ENCODE measurements around the gene ENG. TPM values are rescaled to one million over a fixed set of nuclear protein-coding genes. Genes with fewer than 3 reads are reported as not detected.

ENG gene
- total RNA-seq, 4 donors from 2014 or later = 45.6 to 115 (median 51.1) TPM

GRCh38 chr9:127875306-127875966 lies 21.0 kb upstream of the ENG start:
- Histone ChIP-seq H3K27me3 (no peaks in the 10 kb centered on the region), H3K4me3 (replicated peaks in 1 of 3) (no peak overlapping the region), H3K27ac (peak overlapping the region in 2 of 3 donors; percentile 44 to 74), H3K9me3 (no peaks in the 10 kb centered on the region), H3K36me3 (peaks cover 0 to 10% of the 10 kb centered on the region in 2 donors), H3K4me1 (peaks cover 43 to 44% of the 10 kb centered on the region in 2 donors)
- TF ChIP-seq CTCF (IDR thresholded peaks at IDR 0.05) (no peak), POLR2A (IDR thresholded peaks at IDR 0.05) (no peak)
- 78 to 79% methylated on average over 10 of the region's 10 CpGs for WGBS, 2 donors
- intact Hi-C loops (cut with DNase I) = no loop called here
- no peak for DNase-seq

GRCh38 chr9:127874301-127875221 lies 20.1 kb upstream of the ENG start:
- peak overlapping the region in 2 of 3 donors; percentile 38 to 49 for H3K27ac ChIP-seq
- H3K9me3 ChIP-seq = no peaks in the 10 kb centered on the region
- intact Hi-C loops (cut with DNase I) = loop anchor here (5.0 kb wide), 1 partner anchor 137 kb away; the partner anchor contains the start of gene TOR2A
- H3K36me3 ChIP-seq = peaks cover 0 to 10% of the 10 kb centered on the region in 2 donors
- H3K4me3 ChIP-seq (replicated peaks in 1 of 3) = no peak overlapping the region
- no peaks in the 10 kb centered on the region for H3K27me3 ChIP-seq
- TF ChIP-seq CTCF (IDR thresholded peaks at IDR 0.05) (no peak), POLR2A (IDR thresholded peaks at IDR 0.05) (no peak)
- H3K4me1 ChIP-seq = peaks cover 43 to 44% of the 10 kb centered on the region in 2 donors
- 76 to 78% methylated on average over 18 to 19 of the region's 19 CpGs for WGBS, 2 donors
- peak; percentile 44 to 49 for DNase-seq

- TF ChIP-seq CTCF (IDR thresholded peaks at IDR 0.05) (no peak), POLR2A (IDR thresholded peaks at IDR 0.05) (no peak)
- H3K27me3 ChIP-seq = no peaks in the 10 kb centered on the region
- peaks cover 0 to 10% of the 10 kb centered on the region in 2 donors for H3K36me3 ChIP-seq
- H3K4me3 ChIP-seq (replicated peaks in 1 of 3) = no peak overlapping the region
- WGBS, 2 donors = 24 to 26% methylated on average over 5 to 9 of the region's 10 CpGs
- peaks cover 43 to 44% of the 10 kb centered on the region in 2 donors for H3K4me1 ChIP-seq
- peak; percentile 94 to 95 for DNase-seq
- intact Hi-C loops (cut with DNase I) = loop anchor here (5.0 kb wide), 1 partner anchor 137 kb away; the partner anchor contains the start of gene TOR2A
- no peaks in the 10 kb centered on the region for H3K9me3 ChIP-seq
- H3K27ac ChIP-seq = peak overlapping the region in 2 of 3 donors; percentile 38 to 49
Measured at GRCh38 chr9:127873886-127874285, 19.4 kb upstream of the ENG start.

GRCh38 chr9:127873223-127873691 lies 18.8 kb upstream of the ENG start:
- Histone ChIP-seq H3K27me3 (no peaks in the 10 kb centered on the region), H3K36me3 (peaks cover 0 to 11% of the 10 kb centered on the region in 2 donors), H3K4me1 (peaks cover 42 to 44% of the 10 kb centered on the region in 2 donors), H3K9me3 (no peaks in the 10 kb centered on the region), H3K4me3 (replicated peaks in 1 of 3) (no peak overlapping the region), H3K27ac (no peak overlapping the region)
- no peak for DNase-seq
- intact Hi-C loops (cut with DNase I) = loop anchor here (5.0 kb wide), 1 partner anchor 136 kb away; the partner anchor contains the start of gene TOR2A
- WGBS, 2 donors = 79 to 80% methylated on average over 11 to 14 of the region's 19 CpGs
- no peak for TF ChIP-seq POLR2A (IDR thresholded peaks at IDR 0.05)
